Measurements from ENCODE around the gene GLP2R.

DNA sequence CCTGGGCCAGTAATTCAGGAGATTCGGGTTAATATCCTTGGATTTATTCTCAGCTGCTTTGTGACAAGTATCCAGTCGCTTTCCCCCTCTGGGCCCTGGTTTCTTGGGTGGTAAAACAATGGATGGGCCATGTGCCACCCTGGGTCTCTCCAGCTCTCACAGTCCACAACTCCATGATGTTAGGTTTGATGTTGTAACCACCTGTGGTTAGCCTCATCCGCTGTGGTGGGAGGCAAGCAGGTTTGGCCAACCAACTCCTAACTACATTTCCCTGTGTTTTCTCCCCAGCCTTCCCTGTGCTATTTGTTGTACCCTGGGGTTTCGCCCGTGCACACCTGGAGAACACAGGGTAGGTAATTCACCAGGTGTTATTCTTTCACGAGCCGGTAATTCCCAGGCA is 35.1 kb downstream of the GLP2R start:
- TF ChIP-seq CTCF (IDR thresholded peaks at IDR 0.05) (no peak), POLR2A (IDR thresholded peaks at IDR 0.05) (no peak)
